GM18951 (cell line): Measurements from ENCODE around the gene KRT76.

Experiments used
- POLR2A ChIP-seq: IDR thresholded peaks from 4 replicates; pipeline ENCODE4 v1.6.1; 2011; ENCODE audit warnings: mild to moderate bottlenecking; ENCODE audit not compliant: insufficient read length, insufficient read depth; ENCODE audit errors: extremely low read depth
- in situ Hi-C: fragments of 300-500 bp; cut with MboI; formaldehyde crosslinking; loops from one replicate; pipeline ENCODE4 v1.12.0; 2022; ENCODE audit warnings: low sequenced_read_pairs, mixed read lengths, inconsistent platforms; ENCODE audit not compliant: unreplicated experiment

The KRT76 gene

DNA sequence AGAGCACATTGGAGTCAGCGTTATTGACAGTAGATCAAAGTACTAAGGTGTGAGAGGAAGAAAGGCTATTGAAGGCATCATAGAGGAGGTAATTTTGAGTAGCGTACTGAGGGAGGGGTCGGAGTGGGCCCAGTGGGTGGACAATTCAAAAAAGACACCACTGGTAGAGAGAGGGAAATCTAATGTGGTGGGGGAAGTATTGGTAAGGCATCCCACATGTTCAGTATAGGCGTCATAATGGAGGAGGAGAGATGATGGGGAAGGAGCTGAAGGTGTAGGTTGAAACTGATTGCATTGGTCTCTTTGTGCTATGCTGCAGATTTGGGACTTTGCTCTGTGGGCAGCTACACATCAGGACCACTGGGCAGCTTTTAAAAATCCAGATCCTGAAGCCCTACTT lies 50.1 kb downstream of the KRT76 start:
- no peak for TF ChIP-seq POLR2A
- in situ Hi-C loops, result no loop called here

- no peak for TF ChIP-seq POLR2A
- in situ Hi-C loops, result no loop called here
Measured at GRCh38 chr12:52726451-52726850, 50.7 kb downstream of the KRT76 start.

DNA sequence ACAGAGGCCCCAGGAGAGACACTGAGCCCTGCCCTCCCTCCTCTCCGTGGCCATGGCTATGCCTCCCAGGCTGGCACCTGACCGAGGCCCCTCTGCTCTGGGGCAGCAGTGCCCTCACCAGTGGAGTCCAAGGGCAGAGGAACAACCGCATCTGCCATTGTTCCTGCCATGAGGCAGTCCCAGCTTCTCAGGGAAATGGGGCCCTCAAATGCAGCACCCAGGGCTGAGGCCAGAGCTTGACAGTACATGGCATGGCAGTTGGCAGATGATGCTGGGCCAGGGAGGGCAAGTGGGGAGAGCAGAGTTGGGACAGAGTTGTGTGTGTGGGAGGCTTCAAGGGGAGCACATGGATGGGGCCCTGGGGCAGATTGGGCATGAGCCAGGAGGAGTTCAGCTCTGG lies 52.8 kb downstream of the KRT76 start:
- in situ Hi-C loops, result no loop called here
- TF ChIP-seq POLR2A, result no peak

DNA sequence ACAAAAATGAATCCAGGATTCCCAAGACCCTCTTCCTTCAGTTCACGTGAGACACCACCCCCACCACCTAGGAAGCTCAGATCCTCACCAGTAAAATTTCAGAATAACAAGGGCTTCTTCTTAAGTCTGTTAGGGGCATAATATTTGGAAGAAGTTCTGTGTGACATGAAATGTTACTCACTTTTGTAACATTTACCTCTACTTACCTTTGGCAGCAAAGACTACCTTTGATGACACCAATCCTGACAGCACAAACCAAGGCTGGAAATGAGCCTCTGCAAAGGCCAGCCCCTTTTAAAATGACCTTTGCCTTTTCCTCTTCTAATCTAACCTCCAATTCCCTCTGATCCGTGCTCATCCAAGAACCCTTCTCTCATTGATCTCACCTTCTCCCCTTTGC lies 54.5 kb downstream of the KRT76 start:
- in situ Hi-C loops, result no loop called here
- TF ChIP-seq POLR2A, result no peak

DNA sequence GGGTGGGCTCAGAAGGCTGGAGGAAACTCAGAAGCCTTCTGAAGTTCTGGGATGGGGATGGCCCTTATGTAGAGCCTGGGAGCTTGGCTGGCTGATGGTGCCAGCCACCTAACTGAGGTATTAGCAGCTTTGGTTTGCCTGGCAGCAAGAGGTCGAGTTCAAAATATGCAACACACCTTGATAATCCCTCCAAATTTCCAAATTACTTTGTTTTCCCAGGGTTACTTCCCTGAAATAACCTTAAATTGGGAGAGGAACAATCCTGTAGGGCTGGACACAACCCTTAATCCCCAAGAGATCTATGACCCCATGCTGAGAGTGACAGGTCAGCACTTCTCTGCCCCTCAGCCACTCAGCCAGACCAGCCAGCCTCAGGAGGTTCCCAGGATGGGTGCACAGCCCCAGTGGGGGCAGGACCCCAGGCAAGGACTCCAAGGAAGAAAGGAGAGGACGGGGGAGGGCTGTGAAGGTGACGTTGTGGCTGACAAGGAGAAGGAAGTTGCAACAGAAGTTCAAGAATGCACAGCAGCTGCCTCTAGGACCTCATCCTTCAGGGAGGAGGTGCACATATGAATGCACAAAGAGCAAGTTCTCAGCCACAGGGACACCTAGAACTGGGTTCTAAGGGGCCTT lies 55.2 kb downstream of the KRT76 start:
- in situ Hi-C loops, result no loop called here
- no peak for TF ChIP-seq POLR2A

GRCh38 chr12:52720365-52720886 lies 56.7 kb downstream of the KRT76 start:
- in situ Hi-C loops, result no loop called here
- no peak for TF ChIP-seq POLR2A
